Measurements from ENCODE around the gene TBL1XR1.

Gene TBL1XR1

GRCh38 chr3:177107461-177108239, 89.6 kb downstream of the TBL1XR1 start:
- no peak for DNase-seq

DNA sequence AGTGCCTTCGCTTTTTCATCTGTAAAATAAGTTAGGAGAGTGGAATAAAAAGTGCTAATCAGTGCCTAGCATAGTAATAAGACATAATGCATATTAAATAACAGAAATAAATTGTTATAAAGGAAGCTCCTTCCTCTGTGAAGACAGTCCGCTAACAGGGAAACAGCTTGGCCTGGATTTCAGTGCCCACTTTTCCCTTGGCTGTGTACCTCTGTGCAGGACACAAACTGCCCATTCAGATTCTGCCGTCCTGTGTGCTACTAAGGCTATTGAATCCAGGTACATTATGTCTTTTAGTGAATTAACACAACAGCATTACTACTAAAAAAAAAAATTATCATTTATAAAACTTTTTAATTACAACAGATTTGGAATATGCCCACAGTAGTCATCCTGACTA, 90.7 kb downstream of the TBL1XR1 start:
- DNase-seq = no peak

DNA sequence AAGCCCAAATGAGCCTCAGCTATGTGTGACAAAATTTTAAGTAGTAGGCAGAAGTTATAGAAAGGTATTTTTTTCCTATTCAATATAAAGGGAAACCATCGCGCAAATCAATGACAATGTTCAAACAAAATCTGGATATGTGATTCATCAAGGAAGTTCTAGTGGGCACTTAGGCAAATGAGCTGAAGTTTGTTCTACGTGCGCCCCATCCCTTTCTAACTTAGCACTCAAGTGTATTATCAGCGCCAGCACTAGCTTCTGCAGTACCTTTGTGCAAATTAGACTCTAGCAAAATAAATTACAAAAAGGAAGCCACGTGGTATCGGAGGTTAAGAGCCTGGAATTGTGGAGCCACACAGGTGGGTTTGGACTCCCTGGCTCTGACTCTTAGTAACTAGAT, 91.1 kb downstream of the TBL1XR1 start:
- DNase-seq = no peak

GRCh38 chr3:177105623-177106022, 91.7 kb downstream of the TBL1XR1 start:
- no peak for DNase-seq

GRCh38 chr3:177104299-177104992, 92.8 kb downstream of the TBL1XR1 start:
- no peak for DNase-seq

GRCh38 chr3:177102553-177102952, 94.7 kb downstream of the TBL1XR1 start:
- no peak for DNase-seq

DNA sequence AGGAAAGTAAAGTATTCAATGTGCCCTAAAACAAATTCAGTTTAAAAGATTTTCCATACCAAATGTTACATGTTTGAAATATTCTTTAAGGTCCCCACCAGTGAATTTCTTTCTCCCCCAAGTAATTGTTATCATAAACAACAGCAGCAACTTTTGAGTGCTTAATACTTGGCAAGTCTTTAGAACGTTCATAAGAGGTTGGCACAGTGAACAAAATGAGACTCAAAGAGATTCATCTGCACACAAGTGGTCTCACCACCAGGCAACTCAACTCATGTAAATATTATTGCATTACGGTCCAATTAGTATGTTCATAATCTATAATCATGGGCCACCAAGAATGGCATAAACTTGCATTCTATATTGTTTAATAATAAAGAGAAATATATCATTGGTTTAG, 98.7 kb downstream of the TBL1XR1 start:
- no peak for DNase-seq

DNA sequence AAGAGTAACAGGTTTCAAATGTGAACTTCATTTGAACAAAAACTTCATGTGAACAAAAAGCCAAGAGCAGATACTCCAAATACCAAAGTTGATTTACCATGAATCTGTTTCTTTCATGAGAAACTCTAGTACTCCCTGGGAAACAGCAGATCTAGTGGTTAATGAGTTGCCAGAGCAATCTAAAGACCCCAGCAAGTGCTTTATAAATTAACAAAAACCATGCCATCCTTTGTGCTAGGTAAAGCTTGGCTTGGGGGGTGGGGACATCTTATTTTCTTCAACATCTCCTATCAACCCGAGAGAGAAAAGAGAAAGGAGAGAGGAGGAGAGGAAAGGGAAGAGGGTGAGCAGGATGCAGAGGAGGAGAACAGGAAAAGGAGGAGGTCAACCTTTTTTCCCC, 100.7 kb downstream of the TBL1XR1 start:
- no peak for DNase-seq

DNA sequence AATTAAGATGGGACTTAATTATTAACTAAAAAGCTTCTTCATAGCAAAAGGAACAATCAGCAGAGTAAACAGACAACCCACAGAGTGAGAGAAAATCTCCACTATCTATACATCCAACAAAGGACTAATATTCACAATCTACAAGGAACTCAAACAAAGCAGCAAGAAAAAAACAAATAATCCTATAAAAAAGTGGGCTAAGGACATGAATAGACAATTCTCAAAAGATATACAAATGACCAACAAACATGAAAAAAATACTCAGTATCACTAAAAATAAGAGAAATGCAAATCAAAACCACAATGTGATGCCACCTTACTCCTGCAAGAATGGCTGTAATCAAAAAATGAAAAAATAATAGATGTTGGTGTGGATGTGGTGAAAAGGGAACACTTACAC, 103.3 kb downstream of the TBL1XR1 start:
- DNase-seq = no peak

GRCh38 chr3:177089901-177090300, 107.4 kb downstream of the TBL1XR1 start:
- DNase-seq = no peak

DNA sequence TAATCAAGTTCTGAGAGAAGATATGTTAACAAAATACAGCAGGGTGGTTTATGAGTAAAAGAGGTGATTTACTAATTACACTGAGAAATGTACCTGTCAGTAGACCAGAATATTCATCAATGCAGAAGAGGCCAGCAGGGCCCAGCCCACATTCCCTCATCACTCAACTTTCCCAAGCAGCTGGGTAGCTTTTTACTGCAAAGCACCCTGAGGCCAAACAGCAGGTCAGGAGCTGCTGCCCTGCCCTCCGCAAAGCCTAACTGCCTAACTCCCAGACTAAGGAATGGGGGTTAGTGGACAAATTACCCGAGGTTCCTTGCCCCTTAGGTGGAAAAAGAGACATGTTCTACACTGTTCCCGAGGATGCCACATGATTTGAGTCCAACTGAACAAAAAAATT, 108.2 kb downstream of the TBL1XR1 start:
- DNase-seq = no peak

- no peak for DNase-seq
Measured at GRCh38 chr3:177085794-177086193, 111.5 kb downstream of the TBL1XR1 start.

GRCh38 chr3:177084616-177085015, 112.7 kb downstream of the TBL1XR1 start:
- DNase-seq = no peak

GRCh38 chr3:177080122-177080521, 117.2 kb downstream of the TBL1XR1 start:
- no peak for DNase-seq

DNA sequence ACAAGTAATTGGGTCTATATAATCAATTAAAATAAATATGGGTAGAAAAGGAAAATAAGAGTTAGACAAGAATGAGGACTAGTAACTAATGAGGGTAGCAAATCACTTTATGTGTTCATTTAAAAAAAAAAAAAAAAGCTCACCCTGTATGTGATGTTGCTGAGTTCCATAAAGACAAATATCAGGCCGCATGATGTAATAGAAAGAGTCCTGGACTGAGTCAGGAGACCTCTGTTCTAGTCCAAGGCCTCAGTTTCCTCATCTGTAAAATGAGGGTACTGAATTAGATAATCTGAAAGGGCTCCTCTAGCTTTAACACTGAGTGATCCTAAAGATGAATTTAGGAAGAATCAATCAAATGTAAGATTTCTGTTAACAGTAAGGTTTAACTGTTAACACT, 117.6 kb downstream of the TBL1XR1 start:
- no peak for DNase-seq

DNA sequence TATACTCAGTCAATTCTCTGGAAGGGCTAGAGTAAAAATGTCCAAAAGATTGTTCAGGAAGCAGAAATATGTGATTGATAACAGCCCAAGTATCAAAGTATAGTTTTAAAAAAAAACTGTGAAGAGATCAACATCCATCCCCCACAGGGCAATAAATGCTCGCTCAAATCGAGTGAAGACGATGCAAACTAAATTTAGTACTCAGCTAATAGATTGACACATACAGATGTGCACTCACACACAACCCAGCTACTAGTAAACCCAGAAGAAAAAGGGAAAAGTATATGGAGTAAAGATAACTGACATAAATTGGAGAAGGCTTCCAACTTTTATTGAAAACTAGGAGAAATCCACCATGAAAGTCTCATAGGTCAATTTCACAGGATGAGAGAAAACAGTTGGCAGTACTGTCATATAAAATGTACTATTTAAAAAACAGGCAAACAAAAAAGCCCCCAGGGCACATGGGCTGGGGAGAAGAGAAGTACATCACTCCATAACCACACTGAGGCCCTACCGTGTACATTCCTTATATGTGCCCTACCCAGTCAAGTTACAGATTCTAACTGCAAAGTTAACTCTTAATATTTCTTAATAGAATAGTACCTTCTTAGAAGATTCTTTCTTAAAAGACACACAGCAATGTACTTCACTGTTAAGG, 125.7 kb downstream of the TBL1XR1 start:
- no peak for DNase-seq

GRCh38 chr3:177069514-177070329, 127.6 kb downstream of the TBL1XR1 start:
- no peak for DNase-seq

GRCh38 chr3:177068967-177069366, 128.3 kb downstream of the TBL1XR1 start:
- no peak for DNase-seq

DNA sequence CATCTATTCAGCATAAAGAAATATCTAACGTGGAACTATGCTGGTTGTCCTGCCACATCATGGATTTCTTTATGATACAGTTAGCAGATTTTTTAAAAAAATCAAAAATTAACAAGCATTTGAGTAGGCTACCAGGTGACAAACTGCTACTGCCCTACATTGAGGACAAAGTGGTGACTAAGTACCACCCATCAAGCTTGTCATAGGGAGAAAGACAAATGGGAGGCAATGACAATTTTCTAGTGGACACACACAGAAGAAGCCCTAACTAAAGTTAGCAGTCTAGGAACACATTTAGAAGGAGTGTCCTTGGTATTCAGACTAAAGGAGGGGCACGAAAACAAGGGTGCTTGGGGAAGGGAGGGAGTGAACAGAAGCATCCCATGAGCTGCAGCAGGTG, 131.2 kb downstream of the TBL1XR1 start:
- DNase-seq = no peak

DNA sequence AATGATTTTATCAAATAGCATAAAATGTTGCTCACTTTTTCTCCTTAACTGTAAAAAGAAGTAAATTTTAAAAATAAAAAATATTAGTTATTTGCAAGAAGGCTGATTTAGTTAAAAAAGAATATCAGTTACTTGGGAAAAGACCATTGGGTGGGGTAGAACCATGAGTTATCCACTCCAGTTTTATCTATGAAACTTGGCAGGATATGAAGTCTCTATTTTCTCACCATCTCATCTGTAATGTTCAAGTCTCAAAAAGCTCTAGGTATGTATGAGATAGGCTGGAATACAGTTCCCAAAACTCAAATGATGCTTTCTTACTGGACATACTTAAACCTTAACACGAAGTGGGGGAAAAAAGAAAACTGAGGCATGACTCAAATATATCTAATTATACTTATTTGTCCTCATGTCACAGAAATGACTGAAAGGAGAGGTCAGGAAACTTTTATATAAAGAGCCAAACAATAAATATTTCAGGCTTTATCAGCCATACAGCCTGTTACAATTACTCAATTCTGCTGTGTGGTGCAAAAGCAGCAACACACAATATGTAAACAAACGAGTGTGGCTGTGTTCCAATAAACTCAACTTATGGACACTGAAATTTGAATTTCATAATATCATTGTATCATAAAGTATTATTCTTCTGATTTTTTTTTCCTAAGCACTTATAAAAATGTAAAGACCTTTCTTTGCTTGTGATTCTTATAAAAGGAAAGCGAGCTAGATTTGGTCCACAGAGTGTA, 131.8 kb downstream of the TBL1XR1 start:
- DNase-seq = no peak

DNA sequence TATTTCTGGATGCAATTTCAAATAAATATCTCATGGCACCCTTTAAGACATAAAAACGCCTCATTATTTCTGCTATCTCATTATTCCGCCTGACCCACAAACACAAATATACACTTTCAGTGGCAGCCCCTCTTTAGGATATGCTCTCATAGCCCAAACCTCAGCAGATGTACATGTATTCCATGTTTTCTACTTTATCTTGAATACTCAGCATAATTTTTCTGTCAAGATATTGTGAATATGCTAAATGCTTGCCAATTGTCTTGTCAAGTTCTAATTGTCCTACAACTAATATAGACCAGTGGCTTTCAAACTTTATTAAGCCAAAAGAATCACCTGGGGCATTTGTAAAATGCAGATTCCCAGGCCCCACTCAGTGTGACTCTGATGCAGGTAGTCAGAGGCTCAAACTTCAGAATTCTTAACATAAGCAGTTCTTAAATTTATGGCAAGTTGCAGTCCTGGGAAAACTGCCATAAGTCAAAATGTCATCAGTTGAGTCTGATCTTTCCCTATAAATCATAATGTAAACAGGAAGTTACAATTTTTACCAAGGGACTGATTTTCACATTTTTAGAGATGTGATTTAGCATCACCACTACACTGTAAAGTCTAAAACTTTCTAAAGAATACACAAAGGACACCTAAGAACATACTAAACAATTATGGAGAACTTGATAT, 135.1 kb downstream of the TBL1XR1 start:
- DNase-seq = no peak

GRCh38 chr3:177061369-177061768, 135.9 kb downstream of the TBL1XR1 start:
- no peak for DNase-seq
